Measurements from ENCODE around the gene ANHX. TPM values are rescaled to one million over a fixed set of nuclear protein-coding genes. Genes with fewer than 3 reads are reported as not detected.
A peak's percentile ranks its signal among the peaks of the same experiment; 100 is the strongest.

Gene ANHX
- total RNA-seq, 1 donor from 2014 or later: not detected

DNA sequence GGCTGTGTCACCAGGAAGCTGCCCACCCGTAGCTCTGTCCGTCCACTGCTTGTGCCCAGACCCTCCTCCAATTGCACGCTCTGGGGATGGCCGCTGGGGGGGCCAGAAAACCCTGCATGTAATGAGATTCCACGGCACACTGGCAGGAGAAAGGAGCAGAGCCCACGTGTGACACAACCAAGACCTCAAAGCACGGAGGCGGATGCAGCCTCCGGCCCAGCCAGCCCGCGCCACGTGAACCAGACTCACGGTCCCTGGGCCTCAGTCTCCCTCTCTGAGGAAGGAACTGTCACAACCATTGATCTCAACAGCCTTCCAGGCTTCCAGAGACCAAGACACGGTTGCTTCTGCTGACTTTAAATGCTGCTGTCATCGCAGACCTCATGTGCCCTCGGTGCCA lies 14.4 kb downstream of the ANHX start:
- no peak overlapping the region for H3K27ac Mint-ChIP-seq (ENCODE audit: unreplicated experiment)
- no peaks in the 10 kb centered on the region for H3K27me3 Mint-ChIP-seq (ENCODE audit: low read depth)
- H3K36me3 Mint-ChIP-seq (ENCODE audit: low read depth): peaks cover 18% of the 10 kb centered on the region
- TF ChIP-seq CTCF (conservative IDR thresholded peaks at IDR 0.05): no peak
- DNase-seq (ENCODE audit: low read depth, low spot score): no peak
- peaks cover 18% of the 10 kb centered on the region for H3K9me3 Mint-ChIP-seq
- H3K4me1 Mint-ChIP-seq: no peaks in the 10 kb centered on the region
- no peak overlapping the region for H3K4me3 Mint-ChIP-seq

DNA sequence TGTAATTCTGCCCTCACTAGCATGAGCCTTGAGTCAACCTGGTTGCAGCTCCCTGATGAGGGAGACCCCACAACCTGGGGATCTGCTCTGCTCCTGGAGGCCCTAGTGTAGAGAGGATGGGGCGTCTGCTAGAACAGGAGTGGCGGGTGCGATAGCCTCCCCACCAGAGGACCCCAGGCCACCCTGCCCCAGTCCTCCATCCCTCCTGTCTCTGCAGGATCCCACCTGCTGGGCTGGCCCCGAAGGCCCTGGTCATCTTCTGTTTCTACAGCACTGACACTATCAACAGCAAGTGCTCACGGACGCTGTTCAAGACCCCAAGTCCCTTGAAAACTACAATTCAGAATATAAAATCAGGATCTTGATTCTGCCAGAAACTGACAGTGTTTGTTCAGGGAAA lies 15.2 kb downstream of the ANHX start:
- H3K36me3 Mint-ChIP-seq (ENCODE audit: low read depth): peaks cover 18% of the 10 kb centered on the region
- no peak overlapping the region for H3K4me3 Mint-ChIP-seq
- H3K4me1 Mint-ChIP-seq: no peaks in the 10 kb centered on the region
- TF ChIP-seq CTCF (conservative IDR thresholded peaks at IDR 0.05): no peak
- DNase-seq (ENCODE audit: low read depth, low spot score): no peak
- H3K27me3 Mint-ChIP-seq (ENCODE audit: low read depth): no peaks in the 10 kb centered on the region
- no peak overlapping the region for H3K27ac Mint-ChIP-seq (ENCODE audit: unreplicated experiment)
- peaks cover 18% of the 10 kb centered on the region for H3K9me3 Mint-ChIP-seq

DNA sequence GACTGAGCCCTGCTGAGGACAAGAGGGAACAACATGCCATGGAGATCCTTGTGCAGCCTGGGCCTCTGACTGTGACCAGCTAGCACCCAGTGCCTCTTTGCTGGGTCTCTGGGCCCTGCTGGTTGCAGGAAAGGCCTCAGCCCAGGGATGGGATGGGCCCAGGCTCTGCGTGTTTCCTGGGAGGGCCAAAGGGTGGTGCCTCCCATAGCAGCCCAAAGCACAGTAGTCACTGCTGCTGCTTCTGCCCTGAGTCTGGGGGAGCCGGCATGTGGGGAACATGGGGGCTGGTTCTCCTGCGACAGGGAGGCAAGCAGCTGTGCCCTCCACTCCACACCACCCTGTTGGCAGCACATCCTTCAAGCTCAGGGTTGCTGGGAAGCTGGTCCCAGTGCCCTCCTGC lies 18.5 kb downstream of the ANHX start:
- no peak for DNase-seq (ENCODE audit: low read depth, low spot score)
- no peak for TF ChIP-seq CTCF (conservative IDR thresholded peaks at IDR 0.05)
- no peaks in the 10 kb centered on the region for H3K27me3 Mint-ChIP-seq (ENCODE audit: low read depth)
- H3K9me3 Mint-ChIP-seq: peaks cover 19% of the 10 kb centered on the region
- H3K36me3 Mint-ChIP-seq (ENCODE audit: low read depth): peaks cover 15% of the 10 kb centered on the region
- H3K27ac Mint-ChIP-seq (ENCODE audit: unreplicated experiment): no peak overlapping the region
- H3K4me1 Mint-ChIP-seq: no peaks in the 10 kb centered on the region
- H3K4me3 Mint-ChIP-seq: no peak overlapping the region

DNA sequence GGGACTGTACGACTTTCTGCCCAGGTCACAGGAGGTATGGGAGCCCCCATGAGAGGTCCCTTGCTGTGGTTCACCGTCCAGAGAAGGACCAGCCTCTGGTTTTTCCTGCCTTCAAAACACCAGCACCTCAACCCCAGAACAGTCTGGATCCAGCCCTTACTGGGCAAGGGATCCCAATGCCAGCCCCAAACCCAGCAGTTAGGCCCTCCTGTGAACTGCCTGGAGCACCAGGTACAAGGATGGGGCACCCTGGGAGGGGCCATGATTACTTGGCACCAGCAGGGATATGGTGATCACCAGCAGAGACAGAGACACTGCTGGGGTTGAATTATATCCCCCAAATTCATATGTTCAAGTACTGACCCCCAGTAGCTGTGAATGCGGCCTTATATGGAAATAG lies 20.0 kb downstream of the ANHX start:
- H3K27me3 Mint-ChIP-seq (ENCODE audit: low read depth): no peaks in the 10 kb centered on the region
- no peak overlapping the region for H3K4me3 Mint-ChIP-seq
- peaks cover 23% of the 10 kb centered on the region for H3K9me3 Mint-ChIP-seq
- no peaks in the 10 kb centered on the region for H3K4me1 Mint-ChIP-seq
- no peak overlapping the region for H3K27ac Mint-ChIP-seq (ENCODE audit: unreplicated experiment)
- no peak for TF ChIP-seq CTCF (conservative IDR thresholded peaks at IDR 0.05)
- DNase-seq (ENCODE audit: low read depth, low spot score): no peak
- H3K36me3 Mint-ChIP-seq (ENCODE audit: low read depth): peaks cover 18% of the 10 kb centered on the region

DNA sequence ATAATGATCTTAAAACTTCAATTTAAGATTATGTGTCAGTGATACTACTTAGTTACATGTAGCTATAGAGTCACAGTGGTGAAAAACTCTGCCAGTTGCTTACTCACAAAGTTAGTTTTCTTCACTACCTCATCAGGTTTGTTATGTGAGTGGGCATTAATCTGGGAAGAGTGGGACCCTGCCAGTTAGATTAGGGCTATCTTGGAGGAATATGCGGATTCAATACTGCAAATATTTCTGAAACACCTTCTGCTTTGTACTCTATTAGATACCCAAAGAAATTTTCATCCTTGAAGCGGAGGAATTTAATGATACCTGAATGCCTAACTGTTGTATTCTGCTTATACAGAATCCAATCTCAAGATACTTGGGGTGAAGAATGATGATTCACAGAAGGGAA lies 29.3 kb downstream of the ANHX start:
- no peaks in the 10 kb centered on the region for H3K4me1 Mint-ChIP-seq
- TF ChIP-seq CTCF (conservative IDR thresholded peaks at IDR 0.05): no peak
- peaks cover 15% of the 10 kb centered on the region for H3K27me3 Mint-ChIP-seq (ENCODE audit: low read depth)
- DNase-seq (ENCODE audit: low read depth, low spot score): no peak
- peaks cover 60% of the 10 kb centered on the region for H3K36me3 Mint-ChIP-seq (ENCODE audit: low read depth)
- no peak overlapping the region for H3K27ac Mint-ChIP-seq (ENCODE audit: unreplicated experiment)
- peaks cover 35% of the 10 kb centered on the region for H3K9me3 Mint-ChIP-seq
- peak overlapping the region; percentile 63 for H3K4me3 Mint-ChIP-seq

DNA sequence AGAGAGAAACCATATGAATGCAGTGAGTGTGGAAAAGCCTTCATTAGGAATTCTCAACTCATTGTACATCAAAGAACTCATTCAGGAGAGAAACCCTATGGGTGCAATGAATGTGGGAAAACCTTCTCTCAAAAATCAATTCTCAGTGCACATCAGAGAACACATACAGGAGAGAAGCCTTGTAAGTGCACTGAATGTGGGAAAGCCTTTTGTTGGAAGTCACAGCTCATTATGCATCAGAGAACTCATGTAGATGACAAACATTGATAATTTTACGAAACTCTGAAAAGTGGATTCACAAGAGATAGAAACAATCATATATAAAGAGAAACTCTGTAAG lies 31.4 kb downstream of the ANHX start:
- Mint-ChIP-seq H3K27me3 (ENCODE audit: low read depth) (peaks cover 15% of the 10 kb centered on the region), H3K36me3 (ENCODE audit: low read depth) (peaks cover 71% of the 10 kb centered on the region), H3K4me1 (no peaks in the 10 kb centered on the region), H3K9me3 (peaks cover 46% of the 10 kb centered on the region), H3K27ac (ENCODE audit: unreplicated experiment) (no peak overlapping the region), H3K4me3 (peak overlapping the region; percentile 54)
- TF ChIP-seq CTCF (conservative IDR thresholded peaks at IDR 0.05): no peak
- DNase-seq (ENCODE audit: low read depth, low spot score): no peak
